ENCODE measurements around the gene USF1.
"Not testable (repeated sequence)": the region's sequence is repeated elsewhere in the genome, so short reads cannot be mapped to it uniquely, and the experiment has no call there.

USF1 gene

GRCh38 chr1:160992036-160992435, 53.7 kb downstream of the USF1 start:
- FAIRE-seq; DNase-seq (ENCODE audit: insufficient read length, low spot score): not testable (repeated sequence)
